ENCODE results near the gene C2CD2.

Gene C2CD2

GRCh38 chr21:41925767-41926116, 28.1 kb downstream of the C2CD2 start:
- no peak overlapping the region for H3K4me3 ChIP-seq (replicated peaks; ENCODE audit: insufficient read depth, low read length)
- H3K27ac ChIP-seq (replicated peaks) = no peak overlapping the region; the same call in 1 of the 2 replicates
- DNase-seq (ENCODE audit: low read depth in 1 of 2, low spot score in 1 of 2) = no peak
- H3K27me3 ChIP-seq (ENCODE audit: insufficient read depth, poor library complexity, severe bottlenecking) = no peaks in the 10 kb centered on the region
- no peak for TF ChIP-seq REST (IDR thresholded peaks at IDR 0.05; ENCODE audit: insufficient replicate concordance, low read depth)
- TF ChIP-seq GABPA (IDR thresholded peaks at IDR 0.05; ENCODE audit: low read depth) = no peak
- TF ChIP-seq POLR2AphosphoS5 (IDR thresholded peaks at IDR 0.05; ENCODE audit: low read depth) = no peak

GRCh38 chr21:41924368-41924754, 29.5 kb downstream of the C2CD2 start:
- Histone ChIP-seq H3K27ac (replicated peaks) (no peak overlapping the region), H3K27me3 (ENCODE audit: insufficient read depth, poor library complexity, severe bottlenecking) (no peaks in the 10 kb centered on the region), H3K4me3 (replicated peaks; ENCODE audit: insufficient read depth, low read length) (no peak overlapping the region)
- TF ChIP-seq SPI1 (IDR thresholded peaks at IDR 0.05; ENCODE audit: borderline replicate concordance, low read depth) = no peak
- no peak for TF ChIP-seq CTCF (IDR thresholded peaks at IDR 0.05; ENCODE audit: insufficient read depth, low read length)
- no peak for TF ChIP-seq GABPA (IDR thresholded peaks at IDR 0.05; ENCODE audit: low read depth)
- no peak for TF ChIP-seq REST (IDR thresholded peaks at IDR 0.05; ENCODE audit: insufficient replicate concordance, low read depth)
- TF ChIP-seq POLR2AphosphoS5 (IDR thresholded peaks at IDR 0.05; ENCODE audit: low read depth) = no peak
- DNase-seq (ENCODE audit: low read depth in 1 of 2, low spot score in 1 of 2) = no peak

GRCh38 chr21:41923631-41924367, 30.0 kb downstream of the C2CD2 start:
- no peaks in the 10 kb centered on the region for H3K27me3 ChIP-seq (ENCODE audit: insufficient read depth, poor library complexity, severe bottlenecking)
- no peak overlapping the region for H3K27ac ChIP-seq (replicated peaks)
- DNase-seq (ENCODE audit: low read depth in 1 of 2, low spot score in 1 of 2) = no peak
- H3K4me3 ChIP-seq (replicated peaks; ENCODE audit: insufficient read depth, low read length) = no peak overlapping the region
- no peak for TF ChIP-seq POLR2AphosphoS5 (IDR thresholded peaks at IDR 0.05; ENCODE audit: low read depth)
- TF ChIP-seq CTCF (IDR thresholded peaks at IDR 0.05; ENCODE audit: insufficient read depth, low read length) = no peak
- TF ChIP-seq GABPA (IDR thresholded peaks at IDR 0.05; ENCODE audit: low read depth) = no peak
- TF ChIP-seq SPI1 (IDR thresholded peaks at IDR 0.05; ENCODE audit: borderline replicate concordance, low read depth) = no peak
- no peak for TF ChIP-seq REST (IDR thresholded peaks at IDR 0.05; ENCODE audit: insufficient replicate concordance, low read depth)
